Stimulated activated CD8-positive, alpha-beta memory T cell treated with anti-CD3 and anti-CD28 coated beads, Interleukin-2, amount 100 ng/mL, for 48 hours (primary cell): ENCODE results near the gene UBAP1L.
"Not testable (repeated sequence)": the region's sequence is repeated elsewhere in the genome, so short reads cannot be mapped to it uniquely, and the experiment has no call there.

Source experiments
- DNase-seq, 2 donors: peaks; one replicate each; pipeline ENCODE4 v3.0.0-alpha.2; 2020; ENCODE audit warnings: low read depth in 2 of 2

Gene UBAP1L

GRCh38 chr15:65099801-65100200 lies 15.2 kb downstream of the UBAP1L start:
- not testable (repeated sequence) for DNase-seq

GRCh38 chr15:65099336-65099735 lies 15.7 kb downstream of the UBAP1L start:
- DNase-seq = no peak

GRCh38 chr15:65097651-65098263 lies 17.2 kb downstream of the UBAP1L start:
- no peak for DNase-seq

GRCh38 chr15:65096481-65097385 lies 18.3 kb downstream of the UBAP1L start:
- DNase-seq = no peak

- no peak for DNase-seq
These were observed 19.3 kb downstream of the UBAP1L start for GRCh38 chr15:65095747-65096104.

- no peak for DNase-seq
These were observed 19.8 kb downstream of the UBAP1L start for GRCh38 chr15:65095011-65095746.

- no peak for DNase-seq
These were observed 20.6 kb downstream of the UBAP1L start for GRCh38 chr15:65094294-65094995.

GRCh38 chr15:65093793-65094170 lies 21.2 kb downstream of the UBAP1L start:
- DNase-seq = not testable (repeated sequence)

GRCh38 chr15:65092911-65093792 lies 21.8 kb downstream of the UBAP1L start:
- no peak for DNase-seq

GRCh38 chr15:65091946-65092770 lies 22.8 kb downstream of the UBAP1L start:
- no peak for DNase-seq

- DNase-seq = no peak
These were observed 25.7 kb downstream of the UBAP1L start for GRCh38 chr15:65089206-65089824.

- DNase-seq = no peak
These were observed 26.4 kb downstream of the UBAP1L start for GRCh38 chr15:65088643-65089021.

- DNase-seq = no peak
These were observed 26.9 kb downstream of the UBAP1L start for GRCh38 chr15:65087873-65088642.

- no peak for DNase-seq
These were observed 27.6 kb downstream of the UBAP1L start for GRCh38 chr15:65087411-65087810.

- no peak for DNase-seq
These were observed 28.3 kb downstream of the UBAP1L start for GRCh38 chr15:65086680-65087111.

GRCh38 chr15:65085990-65086679 lies 28.9 kb downstream of the UBAP1L start:
- no peak for DNase-seq

- DNase-seq = no peak
These were observed 29.7 kb downstream of the UBAP1L start for GRCh38 chr15:65085207-65085753.
